ENCODE results near the gene HOXC9.

HOXC9 gene

GRCh38 chr12:54019924-54020590 lies 20.1 kb downstream of the HOXC9 start:
- TF ChIP-seq POLR2AphosphoS5 (IDR thresholded peaks at IDR 0.05; ENCODE audit: low read depth, low read length) (no peak), TAF1 (IDR thresholded peaks at IDR 0.05; ENCODE audit: borderline replicate concordance, insufficient read depth, low read length) (no peak), FOXP2 (optimal IDR thresholded peaks at IDR 0.05; ENCODE audit: borderline replicate concordance, extremely low read depth, extremely low read length, insufficient read depth) (no peak), SIN3A (IDR thresholded peaks at IDR 0.05; ENCODE audit: borderline replicate concordance, insufficient read depth, low read length) (no peak)

GRCh38 chr12:54020591-54021405 lies 20.8 kb downstream of the HOXC9 start:
- TF ChIP-seq POLR2AphosphoS5 (IDR thresholded peaks at IDR 0.05; ENCODE audit: low read depth, low read length) (no peak), FOXP2 (optimal IDR thresholded peaks at IDR 0.05; ENCODE audit: borderline replicate concordance, extremely low read depth, extremely low read length, insufficient read depth) (no peak), SIN3A (IDR thresholded peaks at IDR 0.05; ENCODE audit: borderline replicate concordance, insufficient read depth, low read length) (no peak), TAF1 (IDR thresholded peaks at IDR 0.05; ENCODE audit: borderline replicate concordance, insufficient read depth, low read length) (no peak)
- TF ChIP-seq, protein P1, sequence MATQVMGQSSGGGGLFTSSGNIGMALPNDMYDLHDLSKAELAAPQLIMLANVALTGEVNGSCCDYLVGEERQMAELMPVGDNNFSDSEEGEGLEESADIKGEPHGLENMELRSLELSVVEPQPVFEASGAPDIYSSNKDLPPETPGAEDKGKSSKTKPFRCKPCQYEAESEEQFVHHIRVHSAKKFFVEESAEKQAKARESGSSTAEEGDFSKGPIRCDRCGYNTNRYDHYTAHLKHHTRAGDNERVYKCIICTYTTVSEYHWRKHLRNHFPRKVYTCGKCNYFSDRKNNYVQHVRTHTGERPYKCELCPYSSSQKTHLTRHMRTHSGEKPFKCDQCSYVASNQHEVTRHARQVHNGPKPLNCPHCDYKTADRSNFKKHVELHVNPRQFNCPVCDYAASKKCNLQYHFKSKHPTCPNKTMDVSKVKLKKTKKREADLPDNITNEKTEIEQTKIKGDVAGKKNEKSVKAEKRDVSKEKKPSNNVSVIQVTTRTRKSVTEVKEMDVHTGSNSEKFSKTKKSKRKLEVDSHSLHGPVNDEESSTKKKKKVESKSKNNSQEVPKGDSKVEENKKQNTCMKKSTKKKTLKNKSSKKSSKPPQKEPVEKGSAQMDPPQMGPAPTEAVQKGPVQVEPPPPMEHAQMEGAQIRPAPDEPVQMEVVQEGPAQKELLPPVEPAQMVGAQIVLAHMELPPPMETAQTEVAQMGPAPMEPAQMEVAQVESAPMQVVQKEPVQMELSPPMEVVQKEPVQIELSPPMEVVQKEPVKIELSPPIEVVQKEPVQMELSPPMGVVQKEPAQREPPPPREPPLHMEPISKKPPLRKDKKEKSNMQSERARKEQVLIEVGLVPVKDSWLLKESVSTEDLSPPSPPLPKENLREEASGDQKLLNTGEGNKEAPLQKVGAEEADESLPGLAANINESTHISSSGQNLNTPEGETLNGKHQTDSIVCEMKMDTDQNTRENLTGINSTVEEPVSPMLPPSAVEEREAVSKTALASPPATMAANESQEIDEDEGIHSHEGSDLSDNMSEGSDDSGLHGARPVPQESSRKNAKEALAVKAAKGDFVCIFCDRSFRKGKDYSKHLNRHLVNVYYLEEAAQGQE (IDR thresholded peaks at IDR 0.05; ENCODE audit: insufficient read depth in 1 of 2, low read depth in 2 of 2, low read length in 2 of 2), result no peak

DNA sequence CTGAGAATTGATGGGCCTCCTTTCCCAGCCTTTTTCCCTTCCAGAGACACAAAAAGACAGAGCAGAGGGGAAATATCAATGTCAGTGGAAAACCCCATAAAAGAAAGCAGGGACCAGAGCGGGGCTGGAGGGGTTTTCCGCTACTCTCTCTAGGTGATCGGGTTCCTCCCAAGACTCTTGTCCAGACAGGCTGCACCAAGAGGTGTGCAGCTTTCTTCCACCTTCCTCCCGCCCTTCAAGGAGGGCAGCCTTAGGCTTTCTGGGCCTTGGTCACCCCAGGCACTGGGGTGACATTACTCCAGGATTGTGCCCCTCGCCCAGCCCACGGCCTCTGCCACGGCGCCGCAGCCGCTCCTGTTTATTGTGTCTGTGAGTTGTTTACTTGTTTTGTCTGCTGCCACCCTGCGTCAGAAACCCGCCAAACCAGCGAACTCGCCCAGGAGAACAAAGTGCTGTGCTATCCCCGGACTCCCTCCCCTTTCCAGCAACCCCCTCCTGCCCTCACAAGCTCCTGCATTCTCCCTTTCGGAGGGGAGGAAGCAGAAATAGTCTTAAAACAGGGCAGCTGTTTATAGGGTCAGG lies 21.6 kb downstream of the HOXC9 start:
- no peak for TF ChIP-seq SIN3A (IDR thresholded peaks at IDR 0.05; ENCODE audit: borderline replicate concordance, insufficient read depth, low read length)
- TF ChIP-seq TAF1 (IDR thresholded peaks at IDR 0.05; ENCODE audit: borderline replicate concordance, insufficient read depth, low read length), result no peak
- TF ChIP-seq FOXP2 (optimal IDR thresholded peaks at IDR 0.05; ENCODE audit: borderline replicate concordance, extremely low read depth, extremely low read length, insufficient read depth), result peak; percentile 78
- TF ChIP-seq, protein P1 (IDR thresholded peaks at IDR 0.05; ENCODE audit: insufficient read depth in 1 of 2, low read depth in 2 of 2, low read length in 2 of 2), result no peak

DNA sequence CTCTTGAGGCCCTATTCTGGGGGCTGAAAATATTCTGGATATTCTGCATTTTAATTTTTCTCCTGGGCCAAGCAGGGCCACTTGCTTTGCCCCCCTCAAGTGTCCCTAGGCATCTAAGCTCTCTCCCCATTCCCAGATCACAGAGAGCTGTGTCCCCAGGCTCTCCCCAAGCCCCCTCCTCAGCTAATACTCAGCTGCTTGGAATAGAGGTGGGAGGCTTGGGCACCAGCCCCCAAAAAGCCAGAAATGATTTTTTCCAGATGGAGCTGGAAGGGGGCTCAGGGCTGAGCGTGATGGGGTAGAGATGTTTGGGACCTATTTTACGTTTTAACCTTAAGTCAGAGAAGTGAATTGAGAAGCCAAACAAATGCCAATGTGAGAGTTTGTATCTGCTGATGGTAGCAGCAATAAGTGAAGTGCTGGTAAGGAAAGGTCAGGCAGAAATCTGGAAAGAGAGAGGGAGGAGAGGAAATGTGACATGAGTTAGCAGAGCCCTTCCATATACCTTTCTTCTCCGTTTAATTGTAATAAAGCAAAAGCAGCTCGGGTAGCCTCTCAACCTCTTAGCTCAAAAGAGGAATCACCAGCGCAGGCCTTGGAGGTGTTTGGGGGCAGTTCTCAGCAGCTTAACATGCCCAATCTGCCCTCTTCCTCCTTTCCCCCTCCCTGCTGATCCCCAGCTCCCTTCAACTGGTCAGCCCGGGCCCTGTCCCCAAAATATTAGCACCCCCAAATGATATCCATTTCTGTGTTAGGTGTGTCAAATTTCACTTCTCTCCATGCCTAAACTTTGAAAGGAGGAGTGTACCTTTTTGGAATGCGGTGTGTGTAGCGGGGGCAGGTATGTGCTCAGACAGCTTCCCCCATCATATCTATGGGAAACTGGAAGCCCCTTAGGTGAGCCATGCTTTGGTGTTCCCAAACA lies 23.3 kb downstream of the HOXC9 start:
- TF ChIP-seq, protein P1 (IDR thresholded peaks at IDR 0.05; ENCODE audit: insufficient read depth in 1 of 2, low read depth in 2 of 2, low read length in 2 of 2), result no peak
- TF ChIP-seq SIN3A (IDR thresholded peaks at IDR 0.05; ENCODE audit: borderline replicate concordance, insufficient read depth, low read length) (no peak), FOXP2 (optimal IDR thresholded peaks at IDR 0.05; ENCODE audit: borderline replicate concordance, extremely low read depth, extremely low read length, insufficient read depth) (no peak), POLR2AphosphoS5 (IDR thresholded peaks at IDR 0.05; ENCODE audit: low read depth, low read length) (no peak), TAF1 (IDR thresholded peaks at IDR 0.05; ENCODE audit: borderline replicate concordance, insufficient read depth, low read length) (no peak)

All from PFSK-1 (cell line).